ENCODE results near the gene ZNF527. TPM values are rescaled to one million over a fixed set of nuclear protein-coding genes. Genes with fewer than 3 reads are reported as not detected.

ZNF527 gene
- total and polyA plus RNA-seq, 9 of the 15 experiments (the other 6 are each of a cell fraction or from before 2014, with no cell fraction given) = 0.18 to 1.4 (median 0.86) TPM

GRCh38 chr19:37370880-37371661 lies at the start of gene ZNF527 (continued):
- TF ChIP-seq PML (IDR thresholded peaks at IDR 0.05; ENCODE audit: low read length) = no peak
- no peak for TF ChIP-seq CREB1 (IDR thresholded peaks at IDR 0.05)
- TF ChIP-seq CREB1 (CRISPR knock-in tag; IDR thresholded peaks at IDR 0.05) = peak; percentile 62
- no peak for TF ChIP-seq AFF4 (CRISPR knock-in tag; IDR thresholded peaks at IDR 0.05)
- no peak for TF ChIP-seq ZNF507 (tag; conservative IDR thresholded peaks at IDR 0.05)
- no peak for TF ChIP-seq ILK (tag; IDR thresholded peaks at IDR 0.05; ENCODE audit: borderline replicate concordance, low read depth)
- no peak for TF ChIP-seq ELF1 (tag; IDR thresholded peaks at IDR 0.05)
- no peak for TF ChIP-seq ETS2 (tag; IDR thresholded peaks at IDR 0.05; ENCODE audit: borderline replicate concordance, poor library complexity, severe bottlenecking)
- TF ChIP-seq GATAD2B (IDR thresholded peaks at IDR 0.05; ENCODE audit: borderline replicate concordance) = no peak
- TF ChIP-seq HNRNPH1 (optimal IDR thresholded peaks at IDR 0.05; ENCODE audit: low read depth, low read length) = no peak
- TF ChIP-seq ZNF146 (CRISPR knock-in tag; IDR thresholded peaks at IDR 0.05; ENCODE audit: unreplicated experiment) = no peak
- no peak for TF ChIP-seq ZNF655 (CRISPR knock-in tag; IDR thresholded peaks at IDR 0.05)
- TF ChIP-seq PKNOX1 (IDR thresholded peaks at IDR 0.05) = no peak
- no peak for TF ChIP-seq ZFP1 (CRISPR knock-in tag; IDR thresholded peaks at IDR 0.05)
- no peak for TF ChIP-seq CBX5 (IDR thresholded peaks at IDR 0.05; ENCODE audit: borderline replicate concordance, low read depth)
- TF ChIP-seq CREB3L1 (IDR thresholded peaks at IDR 0.05; ENCODE audit: borderline replicate concordance, low read depth) = peak; percentile 57; the same call in 1 of the 2 replicates
- no peak for TF ChIP-seq ZNF282 (CRISPR knock-in tag; IDR thresholded peaks at IDR 0.05)
- TF ChIP-seq KAT2B (IDR thresholded peaks at IDR 0.05; ENCODE audit: low read depth, low read length) = no peak
- TF ChIP-seq STAT5B (CRISPR knock-in tag; IDR thresholded peaks at IDR 0.05) = no peak
- no peak for TF ChIP-seq KLF10 (CRISPR knock-in tag; IDR thresholded peaks at IDR 0.05)
- no peak for TF ChIP-seq HDAC1 (IDR thresholded peaks at IDR 0.05)
- TF ChIP-seq GATAD2A (IDR thresholded peaks at IDR 0.05) = no peak

Data from K562 (cell line).